NCI-H2196 treated with DMSO at 0.1 percent for 48 hours (cell line): Measurements from ENCODE around the gene DDX5.
"Not testable (repeated sequence)": the region's sequence is repeated elsewhere in the genome, so short reads cannot be mapped to it uniquely, and the experiment has no call there.

ENCODE experiments used
- DNase-seq: peaks from one replicate; lab custom pipeline; 2025; ENCODE audit not compliant: unreplicated experiment; lab: John Stamatoyannopoulos, UW

Gene DDX5

GRCh38 chr17:64494121-64494520 lies 12.0 kb downstream of the DDX5 start:
- no peak for DNase-seq

GRCh38 chr17:64492481-64493109 lies 13.5 kb downstream of the DDX5 start:
- DNase-seq = no peak

GRCh38 chr17:64491994-64492393 lies 14.1 kb downstream of the DDX5 start:
- DNase-seq = no peak

DNA sequence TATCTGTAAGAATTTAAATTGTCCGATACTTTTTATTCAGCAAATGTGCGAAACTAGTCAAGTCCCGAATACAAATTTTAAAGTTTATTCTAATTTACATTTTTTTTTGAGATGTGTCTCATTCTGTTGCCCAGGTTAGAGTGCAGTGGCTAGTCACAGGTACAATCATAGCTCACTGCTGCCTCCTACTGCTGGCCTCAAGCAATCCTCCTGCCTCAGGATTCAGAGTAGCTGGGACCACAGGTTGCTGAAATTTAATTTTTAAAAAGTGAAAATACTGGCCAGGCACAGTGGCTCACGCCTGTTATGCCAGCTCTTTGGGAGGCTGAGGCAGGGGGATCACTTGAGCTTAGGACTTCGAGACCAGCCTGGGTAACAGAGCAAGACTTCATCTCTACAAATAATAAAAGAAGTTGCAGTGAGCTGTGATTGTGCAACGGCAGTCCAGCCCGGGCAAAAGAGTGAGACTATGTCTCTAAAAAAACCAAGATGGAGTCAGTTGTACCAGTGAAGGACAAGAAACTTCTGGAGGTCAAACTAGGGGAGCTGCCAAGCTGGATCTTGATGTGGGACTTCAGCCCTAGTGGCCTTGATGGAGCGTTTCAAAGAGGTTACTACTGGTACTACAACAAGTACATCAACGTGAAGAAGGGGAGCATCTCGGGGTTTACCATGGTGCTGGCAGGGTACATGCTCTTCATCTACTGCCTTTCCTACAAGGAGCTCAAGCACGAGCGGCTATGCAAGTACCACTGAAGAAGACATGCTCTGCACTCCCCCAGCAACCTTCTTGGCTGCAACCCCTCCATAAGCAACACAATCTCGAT lies 14.8 kb downstream of the DDX5 start:
- no peak for DNase-seq

DNA sequence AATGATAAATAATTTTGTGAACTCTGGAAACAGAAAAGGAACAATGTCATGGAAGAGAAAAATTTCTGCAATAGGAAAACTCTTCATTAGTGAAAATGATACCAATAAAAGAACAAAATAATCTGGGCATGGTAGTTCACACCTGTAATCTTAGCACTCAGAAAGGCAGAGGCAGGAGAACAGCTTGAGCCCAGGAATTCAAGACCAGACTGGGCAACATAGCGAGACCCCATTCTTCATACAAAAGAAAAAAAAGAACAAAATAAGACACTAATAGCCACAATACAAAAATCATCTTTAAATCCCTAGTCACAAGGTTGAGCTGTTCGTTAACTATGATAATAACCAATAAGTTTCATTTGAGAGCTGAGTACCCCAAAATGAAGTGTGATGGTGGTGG lies 17.8 kb downstream of the DDX5 start:
- DNase-seq = no peak

GRCh38 chr17:64484380-64484779 lies 21.7 kb downstream of the DDX5 start:
- DNase-seq = no peak

GRCh38 chr17:64480951-64481350 lies 25.1 kb downstream of the DDX5 start:
- no peak for DNase-seq

DNA sequence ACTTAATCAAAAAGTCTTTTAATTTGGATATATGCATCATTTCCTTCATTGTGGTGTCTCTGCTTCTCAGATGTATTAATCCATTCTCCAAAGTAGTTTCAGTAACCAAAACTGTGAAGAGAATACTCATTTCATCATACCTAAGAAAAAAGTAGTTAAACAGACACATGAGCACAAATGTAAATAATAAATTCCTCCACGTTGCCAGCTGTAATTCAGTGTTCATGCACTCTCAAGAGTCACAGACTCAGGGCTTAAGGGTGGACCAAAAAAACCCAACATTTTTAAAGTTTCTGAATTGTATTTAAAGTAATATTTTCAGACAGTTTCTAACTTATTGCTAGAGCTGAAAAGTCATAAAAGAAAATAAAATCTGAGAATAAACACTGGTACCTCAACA lies 28.2 kb downstream of the DDX5 start:
- DNase-seq = no peak

DNA sequence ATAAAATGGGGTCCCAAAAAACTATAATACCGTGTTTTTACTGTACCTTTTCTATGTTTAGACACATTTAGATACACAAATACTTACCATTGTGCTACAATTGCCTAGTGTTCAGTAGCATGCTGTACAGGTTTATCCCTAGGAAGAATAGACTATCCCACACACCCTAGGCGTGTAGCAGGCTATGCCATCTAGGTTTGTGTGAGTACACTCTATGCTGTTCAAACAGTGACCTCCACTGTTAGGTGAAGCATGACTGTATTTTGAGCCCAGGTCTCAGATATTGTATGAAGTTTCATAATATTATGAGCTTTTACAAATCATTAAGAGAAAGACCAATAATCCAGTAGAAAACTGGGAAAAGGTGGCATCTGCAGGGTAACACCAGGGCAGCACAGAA lies 33.5 kb downstream of the DDX5 start:
- no peak for DNase-seq

GRCh38 chr17:64471440-64471839 lies 34.6 kb downstream of the DDX5 start:
- DNase-seq = no peak

- no peak for DNase-seq
These were observed 35.5 kb downstream of the DDX5 start for GRCh38 chr17:64470625-64471024.

GRCh38 chr17:64466834-64467233 lies 39.3 kb downstream of the DDX5 start:
- not testable (repeated sequence) for DNase-seq

GRCh38 chr17:64466019-64466735 lies 39.9 kb downstream of the DDX5 start:
- no peak for DNase-seq

DNA sequence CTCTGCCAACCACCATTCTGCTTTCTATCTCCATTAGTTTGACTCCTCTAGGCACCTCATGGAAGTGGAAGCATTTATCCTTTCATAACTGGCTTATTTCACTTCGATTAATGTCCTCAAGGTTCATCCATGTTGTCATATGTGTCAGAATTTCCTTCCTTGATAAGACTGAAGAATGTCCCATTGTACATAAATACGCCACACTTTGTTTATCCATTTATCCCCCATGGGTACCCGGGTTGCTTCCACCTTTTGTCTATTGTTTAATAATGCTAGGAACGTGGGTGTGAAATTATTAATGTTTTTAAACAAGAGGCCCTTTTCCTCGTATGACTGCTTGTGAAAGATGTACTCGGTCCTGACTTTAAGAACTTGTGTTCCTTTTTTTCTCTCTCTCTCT lies 44.3 kb downstream of the DDX5 start:
- no peak for DNase-seq

DNA sequence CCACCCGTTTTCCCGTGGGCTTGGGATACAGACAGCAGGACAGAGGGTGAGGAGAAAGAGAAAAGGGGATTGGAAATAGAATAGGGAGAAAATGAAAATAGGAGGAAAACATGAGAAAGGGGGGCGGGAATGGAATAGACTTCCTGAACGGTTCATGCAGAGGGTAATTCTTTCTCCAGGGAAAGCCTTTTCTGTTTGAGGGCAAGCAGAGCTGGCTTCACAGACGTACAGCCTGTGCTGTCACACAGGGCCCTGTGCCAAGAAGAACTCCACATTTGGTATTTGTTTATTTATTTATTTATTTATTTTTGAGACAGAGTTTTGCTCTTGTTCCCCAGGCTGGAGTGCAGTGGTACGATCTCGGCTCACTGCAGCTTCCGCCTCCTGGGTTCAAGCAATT lies 45.1 kb downstream of the DDX5 start:
- DNase-seq = no peak

GRCh38 chr17:64459818-64460217 lies 46.3 kb downstream of the DDX5 start:
- DNase-seq = not testable (repeated sequence)

- no peak for DNase-seq
These were observed 46.8 kb downstream of the DDX5 start for GRCh38 chr17:64459284-64459747.

GRCh38 chr17:64458756-64459155 lies 47.3 kb downstream of the DDX5 start:
- DNase-seq = no peak

- no peak for DNase-seq
These were observed 48.9 kb downstream of the DDX5 start for GRCh38 chr17:64457156-64457555.

DNA sequence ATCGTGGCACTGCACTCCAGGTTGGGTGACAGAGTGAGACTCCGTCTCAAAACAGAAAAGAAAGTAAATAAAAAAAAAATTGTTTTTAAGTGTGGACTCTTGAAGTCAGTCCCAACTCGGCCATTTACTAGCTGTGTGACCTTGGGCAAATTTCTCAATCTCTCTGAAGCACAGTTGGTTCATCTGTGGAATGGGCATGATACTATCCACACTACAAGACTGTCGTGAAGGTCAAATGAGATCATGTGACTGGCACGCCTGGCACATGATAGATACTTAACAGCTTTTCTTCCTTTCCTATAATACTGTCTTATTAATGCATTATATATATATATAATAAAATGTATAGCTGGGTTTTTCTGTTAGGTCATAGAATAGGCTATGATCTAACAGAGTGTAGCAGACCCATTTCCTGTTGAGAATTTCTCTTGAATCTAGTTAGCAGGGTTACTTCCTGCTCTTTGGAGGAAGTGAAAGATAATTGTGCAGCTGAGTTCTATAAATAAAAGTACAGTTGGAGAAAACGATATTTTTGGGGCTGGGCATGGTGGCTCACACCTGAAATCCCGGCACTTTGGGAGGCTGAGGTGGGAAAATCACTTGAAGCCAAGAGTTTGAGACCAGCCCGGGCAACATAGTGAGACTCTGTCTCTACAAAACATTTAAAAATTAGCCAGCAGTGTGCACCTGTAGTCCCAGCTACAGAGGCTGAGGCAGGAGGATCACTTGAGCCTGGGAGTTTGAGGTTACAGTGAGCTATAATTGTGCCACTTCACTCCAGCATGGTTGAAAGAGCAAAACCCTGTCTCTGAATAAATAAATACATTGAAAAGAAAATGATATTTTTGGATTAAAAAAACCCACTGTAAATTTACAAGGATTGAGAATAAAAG lies 49.9 kb downstream of the DDX5 start:
- DNase-seq = no peak

- no peak for DNase-seq
These were observed 56.5 kb downstream of the DDX5 start for GRCh38 chr17:64449545-64449944.
